Heart right ventricle (tissue), 16 donors: ENCODE data around the gene RPUSD4. TPM values are rescaled to one million over a fixed set of nuclear protein-coding genes. Genes with fewer than 3 reads are reported as not detected.

Source experiments
- ATAC-seq, 8 donors: fragments of 200-7000 bp; cut with Tn5 transposase; one replicate each; pipeline ENCODE4 v1.9.1; 2020; ENCODE audit warnings: mild to moderate bottlenecking in 8 of 8, moderate library complexity in 8 of 8, moderate number of reproducible peaks in 1 of 8
- DNase-seq, 2 donors: peaks; one replicate each; pipeline ENCODE4 v3.0.0-alpha.2; 2020
- H3K27ac ChIP-seq, 10 donors: fragments of 200-600 bp; sonication (generic) in 2 of 10; one replicate each; pipeline versions ENCODE4 v1.5.0 to v1.8.0; 2020 to 2022; ENCODE audit warnings: mild to moderate bottlenecking in 3 of 10
- H3K27me3 ChIP-seq, 7 donors: fragments of 200-600 bp; one replicate each; pipeline ENCODE4 v1.8.0; 2021 to 2022; ENCODE audit warnings: mild to moderate bottlenecking in 2 of 7
- H3K36me3 ChIP-seq, 9 donors: fragments of 200-600 bp; sonication (generic) in 1 of 9; one replicate each; pipeline versions ENCODE4 v1.5.0 to v1.8.0; 2020 to 2022; ENCODE audit warnings: mild to moderate bottlenecking in 2 of 9
- H3K4me1 ChIP-seq, 9 donors: fragments of 200-600 bp; sonication (generic) in 1 of 9; one replicate each; pipeline versions ENCODE4 v1.5.0 to v1.8.0; 2020 to 2022; ENCODE audit warnings: mild to moderate bottlenecking in 4 of 9
- H3K4me3 ChIP-seq, 10 donors: fragments of 200-600 bp; sonication (generic) in 2 of 10; one replicate each; pipeline versions ENCODE4 v1.5.0 to v1.8.0; 2020 to 2022; ENCODE audit warnings: mild to moderate bottlenecking in 7 of 10, moderate library complexity in 2 of 10
- H3K9me3 ChIP-seq, 11 donors: fragments of 200-600 bp in 10 of 11; sonication (generic) in 2 of 11; one replicate each; pipeline versions ENCODE4 v1.5.0 to v1.8.0; 2013 to 2022; ENCODE audit warnings: mild to moderate bottlenecking in 2 of 11, control low read depth in 1 of 11, moderate library complexity in 1 of 11
- CTCF ChIP-seq, 9 donors: fragments of 200-600 bp; sonication (generic) in 2 of 9; IDR thresholded peaks; one replicate each; pipeline versions ENCODE4 v1.5.0 to v1.8.0; 2021 to 2022; ENCODE audit warnings: antibody characterized with exemption in 9 of 9, mild to moderate bottlenecking in 5 of 9, moderate library complexity in 1 of 9
- WGBS, 2 donors: extraction: QIAGEN DNeasy Blood & Tissue Kit; methylation state at CpG; one replicate each; pipeline ENCODE4 v1.1.7; 2013; ENCODE audit warnings: inconsistent platforms in 1 of 2; 5-methylcytosine and 5-hydroxymethylcytosine counted together
- intact Hi-C, 10 donors: fragments of 100-400 bp; cut with DNase I; formaldehyde crosslinking; loops; one replicate each; pipeline versions ENCODE4 v1.11.1 to v1.14.2; 2022
- polyA plus RNA-seq, 2 donors: library from polyadenylated mRNA; stranded (reverse); fragments of 200-250 nt; gene quantifications; one replicate each; pipeline ENCODE4 v1.2.3, GENCODE V29; 2013
- total RNA-seq, 10 donors: library from RNA; stranded (reverse); fragmentation: NEBNext Ultra II Directional in 3 of 10; extraction: Animal tissue kit (Norgen Biotek cat#: 25700) in 3 of 10; gene quantifications; one replicate each; pipeline versions ENCODE4 v1.2.1 to v1.2.4, GENCODE V29; 2021 to 2023
- donor health status: Arrhythmogenic right ventricular cardiomyopathy.
- donor health status: ischemic (EF 13 %, LVEDD 7.1; RV severe dilation, severe dysfunction).
- donor health status: healthy with polysubstance abuse.
- donor health status: DM: no; HTN: yes; CAD: no.
- donor health status: DM: no; HTN: no; CAD: no.
- donor health status: ischemic (EF 25% LVEDD 6.9; RV normal size, moderate dysfunction).
- donor health status: ischemic (EF 25% LVEDD 5.7; RV mildly dilated, moderate dysfunction).
- donor health status: healthy.
- donor health status: DM: yes; HTN: yes; CAD: no.
- donor health status: Ischemic cardiomyopathy.
- donor health status: ischemic (EF 35%, LVEDD 5.7; RV mildly dilated, moderate dysfunction).
- donor health status: nonischemic (EF 11% LVEDD 7.7; RV severe dilation, severe dysfunction).
- donor health status: DM: yes; HTN: yes; CAD: no.
- donor health status: PGD.
- donor health status: ischemic (EF 29% LVEDD 5.4; RV normal size, mild dysfunction).
- donor health status: nonischemic (EF 23%, LVEDD 6.1; RV moderate dilation, normal function).

The RPUSD4 gene
- total and polyA plus RNA-seq, 12 donors: 12.8 to 70.0 (median 36.8) TPM

- no peak for TF ChIP-seq CTCF (IDR thresholded peaks at IDR 0.05)
- H3K4me3 ChIP-seq: no peak overlapping the region
- DNase-seq (no peak), ATAC-seq (no peak)
- H3K4me1 ChIP-seq: no peaks in the 10 kb centered on the region
- H3K27ac ChIP-seq: no peak overlapping the region
- 78 to 88% methylated on average over 7 of the region's 7 CpGs for WGBS, 2 donors
- H3K27me3 ChIP-seq: no peaks in the 10 kb centered on the region
- H3K36me3 ChIP-seq: no peaks in the 10 kb centered on the region
- H3K9me3 ChIP-seq: peaks cover 0 to 19% (median 4%) of the 10 kb centered on the region in 11 donors
- intact Hi-C loops: no loop called here
These were observed 56.8 kb downstream of the RPUSD4 start for GRCh38 chr11:126154691-126155090.

- peaks cover 0 to 19% (median 4%) of the 10 kb centered on the region in 11 donors for H3K9me3 ChIP-seq
- H3K36me3 ChIP-seq: no peaks in the 10 kb centered on the region
- H3K27me3 ChIP-seq: no peaks in the 10 kb centered on the region
- no peak for TF ChIP-seq CTCF (IDR thresholded peaks at IDR 0.05)
- 63 to 66% methylated on average over 6 of the region's 6 CpGs for WGBS, 2 donors
- ATAC-seq: no peak
- H3K27ac ChIP-seq: no peak overlapping the region
- no peak overlapping the region for H3K4me3 ChIP-seq
- intact Hi-C loops: no loop called here
- DNase-seq: no peak
- no peaks in the 10 kb centered on the region for H3K4me1 ChIP-seq
These were observed 57.5 kb downstream of the RPUSD4 start for GRCh38 chr11:126153972-126154371.

GRCh38 chr11:126153006-126153405, 58.4 kb downstream of the RPUSD4 start:
- no peak for TF ChIP-seq CTCF (IDR thresholded peaks at IDR 0.05)
- DNase-seq (no peak), ATAC-seq (no peak)
- peaks cover 0 to 19% (median 4%) of the 10 kb centered on the region in 11 donors for H3K9me3 ChIP-seq
- no peak overlapping the region for H3K4me3 ChIP-seq
- H3K36me3 ChIP-seq: no peaks in the 10 kb centered on the region
- 90% methylated on average over 4 of the region's 4 CpGs for WGBS, 2 donors
- H3K27ac ChIP-seq: no peak overlapping the region
- H3K4me1 ChIP-seq: no peaks in the 10 kb centered on the region
- H3K27me3 ChIP-seq: no peaks in the 10 kb centered on the region
- intact Hi-C loops: no loop called here

GRCh38 chr11:126152586-126152985, 58.9 kb downstream of the RPUSD4 start:
- DNase-seq (no peak), ATAC-seq (no peak)
- no peak overlapping the region for H3K27ac ChIP-seq
- no peak for TF ChIP-seq CTCF (IDR thresholded peaks at IDR 0.05)
- no peak overlapping the region for H3K4me3 ChIP-seq
- no peaks in the 10 kb centered on the region for H3K4me1 ChIP-seq
- peaks cover 0 to 19% (median 4%) of the 10 kb centered on the region in 11 donors for H3K9me3 ChIP-seq
- no peaks in the 10 kb centered on the region for H3K36me3 ChIP-seq
- no peaks in the 10 kb centered on the region for H3K27me3 ChIP-seq
- intact Hi-C loops: no loop called here
